ENCODE results near the gene UCKL1. TPM values are rescaled to one million over a fixed set of nuclear protein-coding genes. Genes with fewer than 3 reads are reported as not detected.

UCKL1 gene
- total RNA-seq, 4 donors from 2014 or later: 32.3 to 80.1 (median 52.5) TPM

- peaks cover 22% of the 10 kb centered on the region for H3K4me1 ChIP-seq
- H3K36me3 ChIP-seq: no peaks in the 10 kb centered on the region
- no peak overlapping the region for H3K4me3 ChIP-seq
- no peak for TF ChIP-seq POLR2AphosphoS5 (IDR thresholded peaks at IDR 0.05)
- TF ChIP-seq EP300 (IDR thresholded peaks at IDR 0.05): no peak
- no peak for TF ChIP-seq POLR2A (IDR thresholded peaks at IDR 0.05)
- TF ChIP-seq, protein P1, sequence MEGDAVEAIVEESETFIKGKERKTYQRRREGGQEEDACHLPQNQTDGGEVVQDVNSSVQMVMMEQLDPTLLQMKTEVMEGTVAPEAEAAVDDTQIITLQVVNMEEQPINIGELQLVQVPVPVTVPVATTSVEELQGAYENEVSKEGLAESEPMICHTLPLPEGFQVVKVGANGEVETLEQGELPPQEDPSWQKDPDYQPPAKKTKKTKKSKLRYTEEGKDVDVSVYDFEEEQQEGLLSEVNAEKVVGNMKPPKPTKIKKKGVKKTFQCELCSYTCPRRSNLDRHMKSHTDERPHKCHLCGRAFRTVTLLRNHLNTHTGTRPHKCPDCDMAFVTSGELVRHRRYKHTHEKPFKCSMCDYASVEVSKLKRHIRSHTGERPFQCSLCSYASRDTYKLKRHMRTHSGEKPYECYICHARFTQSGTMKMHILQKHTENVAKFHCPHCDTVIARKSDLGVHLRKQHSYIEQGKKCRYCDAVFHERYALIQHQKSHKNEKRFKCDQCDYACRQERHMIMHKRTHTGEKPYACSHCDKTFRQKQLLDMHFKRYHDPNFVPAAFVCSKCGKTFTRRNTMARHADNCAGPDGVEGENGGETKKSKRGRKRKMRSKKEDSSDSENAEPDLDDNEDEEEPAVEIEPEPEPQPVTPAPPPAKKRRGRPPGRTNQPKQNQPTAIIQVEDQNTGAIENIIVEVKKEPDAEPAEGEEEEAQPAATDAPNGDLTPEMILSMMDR (IDR thresholded peaks at IDR 0.05): no peak
- H3K27me3 ChIP-seq: no peaks in the 10 kb centered on the region
- no peaks in the 10 kb centered on the region for H3K9me3 ChIP-seq
- H3K27ac ChIP-seq: peak overlapping the region; percentile 28
- 27% methylated on average over 12 of the region's 12 CpGs for WGBS
- DNase-seq (ENCODE audit: low spot score in 2 of 2): no peak
These were observed 45.0 kb downstream of the UCKL1 start for GRCh38 chr20:63911176-63911575.

- TF ChIP-seq, protein P1 (IDR thresholded peaks at IDR 0.05): no peak
- TF ChIP-seq POLR2A (IDR thresholded peaks at IDR 0.05) (no peak), EP300 (IDR thresholded peaks at IDR 0.05) (no peak), POLR2AphosphoS5 (IDR thresholded peaks at IDR 0.05) (no peak)
- H3K27ac ChIP-seq: no peak overlapping the region
- peaks cover 19% of the 10 kb centered on the region for H3K4me1 ChIP-seq
- no peaks in the 10 kb centered on the region for H3K27me3 ChIP-seq
- H3K36me3 ChIP-seq: peaks cover 3% of the 10 kb centered on the region
- WGBS: 74% methylated on average over 16 of the region's 16 CpGs
- no peaks in the 10 kb centered on the region for H3K9me3 ChIP-seq
- no peak overlapping the region for H3K4me3 ChIP-seq
- no peak for DNase-seq (ENCODE audit: low spot score in 2 of 2)
These were observed 48.1 kb downstream of the UCKL1 start for GRCh38 chr20:63908008-63908682.

DNA sequence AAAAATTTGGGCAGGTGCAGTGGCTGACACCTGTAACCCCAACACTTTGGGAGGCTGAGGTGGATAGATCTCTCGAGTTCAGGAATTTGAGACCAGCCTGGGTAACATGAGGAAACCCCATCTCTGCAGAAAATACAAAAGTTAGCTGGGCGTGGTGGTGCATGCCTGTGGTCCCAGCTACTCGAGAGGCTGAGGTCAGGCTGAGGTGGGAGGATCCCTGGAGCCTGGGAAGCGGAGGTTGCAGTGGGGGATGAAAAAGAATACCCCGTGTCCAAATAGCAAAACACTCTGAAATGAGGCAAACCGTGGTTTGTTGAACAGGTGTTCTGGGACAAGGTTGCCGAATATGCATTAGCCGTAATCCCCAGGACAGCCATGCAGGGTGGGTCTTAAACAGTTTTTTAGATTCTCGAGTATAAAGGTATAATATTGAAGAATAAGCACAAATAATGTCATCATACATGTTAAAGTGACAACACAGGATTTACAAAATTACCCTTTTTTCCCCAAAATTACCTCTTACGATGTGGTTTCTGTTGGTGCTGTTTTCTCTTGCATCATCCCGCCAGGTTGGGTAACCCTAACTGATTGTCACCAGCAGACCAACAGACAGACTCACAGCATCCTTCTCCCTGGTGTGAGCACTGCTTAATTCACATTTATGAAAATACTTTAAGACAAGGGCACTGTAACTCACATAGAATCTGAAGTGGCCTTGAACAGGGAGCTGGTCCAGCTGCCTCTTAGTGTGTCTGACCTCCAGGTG lies 52.2 kb downstream of the UCKL1 start:
- peaks cover 9% of the 10 kb centered on the region for H3K4me1 ChIP-seq
- no peak overlapping the region for H3K27ac ChIP-seq
- no peak for DNase-seq (ENCODE audit: low spot score in 2 of 2)
- H3K9me3 ChIP-seq: no peaks in the 10 kb centered on the region
- TF ChIP-seq POLR2A (IDR thresholded peaks at IDR 0.05): no peak
- TF ChIP-seq POLR2AphosphoS5 (IDR thresholded peaks at IDR 0.05): no peak
- TF ChIP-seq EP300 (IDR thresholded peaks at IDR 0.05): no peak
- TF ChIP-seq, protein P1 (IDR thresholded peaks at IDR 0.05): no peak
- 86% methylated on average over 11 of the region's 11 CpGs for WGBS
- H3K27me3 ChIP-seq: no peaks in the 10 kb centered on the region
- peaks cover 3% of the 10 kb centered on the region for H3K36me3 ChIP-seq
- no peak overlapping the region for H3K4me3 ChIP-seq

DNA sequence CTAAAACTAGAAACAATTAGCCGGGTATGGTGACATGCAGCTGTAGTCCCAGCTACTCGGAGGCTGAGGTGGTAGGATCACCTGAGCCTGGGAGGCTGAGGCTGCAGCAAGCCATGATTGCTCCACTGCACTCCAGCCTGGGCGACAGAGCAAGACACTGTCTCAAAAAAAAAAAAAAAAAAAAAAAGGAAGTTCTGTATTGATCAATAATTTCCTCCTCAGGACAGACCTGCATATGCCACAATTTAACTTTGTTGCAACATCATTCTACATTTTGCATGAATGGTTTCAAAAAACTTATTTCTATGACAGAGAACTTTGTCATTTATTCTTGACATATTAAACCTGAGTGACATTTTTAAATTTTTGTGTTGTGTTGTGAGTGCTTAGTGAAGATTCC lies 55.8 kb downstream of the UCKL1 start:
- TF ChIP-seq POLR2AphosphoS5 (IDR thresholded peaks at IDR 0.05): no peak
- no peak for TF ChIP-seq EP300 (IDR thresholded peaks at IDR 0.05)
- TF ChIP-seq, protein P1 (IDR thresholded peaks at IDR 0.05): no peak
- TF ChIP-seq POLR2A (IDR thresholded peaks at IDR 0.05): no peak
- Histone ChIP-seq H3K4me3 (no peak overlapping the region), H3K27ac (no peak overlapping the region), H3K36me3 (peaks cover 3% of the 10 kb centered on the region), H3K9me3 (no peaks in the 10 kb centered on the region), H3K27me3 (no peaks in the 10 kb centered on the region), H3K4me1 (peaks cover 33% of the 10 kb centered on the region)
- no peak for DNase-seq (ENCODE audit: low spot score in 2 of 2)
- WGBS: 82% methylated on average over 3 of the region's 3 CpGs

GRCh38 chr20:63898882-63899558 lies 57.2 kb downstream of the UCKL1 start:
- no peak for DNase-seq (ENCODE audit: low spot score in 2 of 2)
- no peaks in the 10 kb centered on the region for H3K9me3 ChIP-seq
- H3K4me3 ChIP-seq: no peak overlapping the region
- TF ChIP-seq POLR2AphosphoS5 (IDR thresholded peaks at IDR 0.05) (no peak), POLR2A (IDR thresholded peaks at IDR 0.05) (no peak), EP300 (IDR thresholded peaks at IDR 0.05) (no peak)
- TF ChIP-seq, protein P1 (IDR thresholded peaks at IDR 0.05): no peak
- H3K27ac ChIP-seq: no peak overlapping the region
- H3K27me3 ChIP-seq: no peaks in the 10 kb centered on the region
- WGBS: 81% methylated on average over 7 of the region's 10 CpGs
- no peaks in the 10 kb centered on the region for H3K36me3 ChIP-seq
- peaks cover 39% of the 10 kb centered on the region for H3K4me1 ChIP-seq
